Astrocyte (in vitro differentiated cells and primary cell): ENCODE results near the gene EIF2B5. TPM values are rescaled to one million over a fixed set of nuclear protein-coding genes. Genes with fewer than 3 reads are reported as not detected.
A peak's percentile ranks its signal among the peaks of the same experiment; 100 is the strongest.

ENCODE experiments used
- DNase-seq: peaks from one replicate; pipeline ENCODE4 v3.0.0-alpha.2; 2010; ENCODE audit warnings: low read depth
- FAIRE-seq: peaks from 2 replicates; lab custom pipeline; 2011; peaks lifted over from hg19 to GRCh38; lab: Jason Lieb, UNC
- H2AFZ ChIP-seq: 2 replicates; pipeline ENCODE4 v1.6.0; 2012; ENCODE audit warnings: low read depth, low read length, inconsistent platforms
- H3K27ac ChIP-seq: 2 replicates; pipeline ENCODE4 v1.5.1; 2011; ENCODE audit warnings: low read depth, low read length, inconsistent platforms
- H3K27me3 ChIP-seq: 2 replicates; pipeline ENCODE4 v1.6.0; 2011; ENCODE audit warnings: low read length, inconsistent platforms; ENCODE audit not compliant: insufficient read depth
- H3K36me3 ChIP-seq: 2 replicates; pipeline ENCODE4 v1.5.1; 2011; ENCODE audit warnings: low read length, inconsistent platforms; ENCODE audit not compliant: insufficient read depth
- H3K4me1 ChIP-seq: 2 replicates; pipeline ENCODE4 v1.5.1; 2011; ENCODE audit warnings: low read length, inconsistent platforms; ENCODE audit not compliant: insufficient read depth
- H3K4me2 ChIP-seq: 2 replicates; pipeline ENCODE4 v1.6.0; 2012; ENCODE audit warnings: low read length, inconsistent platforms
- H3K4me3 ChIP-seq: 2 replicates; pipeline ENCODE4 v1.5.1; 2011; ENCODE audit warnings: low read depth, mild to moderate bottlenecking, low read length, inconsistent platforms; ENCODE audit not compliant: insufficient read depth
- H3K79me2 ChIP-seq: 2 replicates; pipeline ENCODE4 v1.6.0; 2012; ENCODE audit warnings: mild to moderate bottlenecking, low read length, inconsistent platforms; ENCODE audit not compliant: insufficient read depth
- H3K9ac ChIP-seq: 2 replicates; pipeline ENCODE4 v1.6.0; 2012; ENCODE audit warnings: mild to moderate bottlenecking, low read length, inconsistent platforms
- H3K9me3 ChIP-seq: 2 replicates; pipeline ENCODE4 v1.5.1; 2012; ENCODE audit warnings: low read depth, mild to moderate bottlenecking, low read length, inconsistent platforms; ENCODE audit not compliant: insufficient read depth
- H4K20me1 ChIP-seq: 2 replicates; pipeline ENCODE4 v1.6.0; 2012; ENCODE audit warnings: low read length, inconsistent platforms; ENCODE audit not compliant: insufficient read depth
- H3K27ac Mint-ChIP-seq: one replicate; pipeline ENCODE4 v1.8.0; 2021; ENCODE audit warnings: mild to moderate bottlenecking, mixed read lengths; ENCODE audit not compliant: unreplicated experiment
- H3K27me3 Mint-ChIP-seq: one replicate; pipeline ENCODE4 v1.8.0; 2021; ENCODE audit warnings: low read depth, mixed read lengths; ENCODE audit not compliant: unreplicated experiment
- H3K36me3 Mint-ChIP-seq: one replicate; pipeline ENCODE4 v1.8.0; 2021; ENCODE audit warnings: low read depth, mixed read lengths; ENCODE audit not compliant: unreplicated experiment
- H3K4me1 Mint-ChIP-seq: one replicate; pipeline ENCODE4 v1.8.0; 2021; ENCODE audit warnings: low read depth, mixed read lengths; ENCODE audit not compliant: unreplicated experiment
- H3K4me3 Mint-ChIP-seq: one replicate; pipeline ENCODE4 v1.8.0; 2021; ENCODE audit warnings: mild to moderate bottlenecking, moderate library complexity, mixed read lengths; ENCODE audit not compliant: unreplicated experiment
- H3K9me3 Mint-ChIP-seq: one replicate; pipeline ENCODE4 v1.8.0; 2021; ENCODE audit warnings: mild to moderate bottlenecking, mixed read lengths; ENCODE audit not compliant: unreplicated experiment
- CTCF ChIP-seq: IDR thresholded peaks from 2 replicates; pipeline ENCODE4 v1.5.1; 2011; ENCODE audit warnings: low read depth, mild to moderate bottlenecking, inconsistent platforms, low read length, moderate library complexity; ENCODE audit not compliant: insufficient read depth
- EZH2 ChIP-seq: IDR thresholded peaks from 2 replicates; pipeline ENCODE4 v1.6.1; 2012; ENCODE audit warnings: mild to moderate bottlenecking, low read length, inconsistent platforms; ENCODE audit not compliant: insufficient read depth
- total RNA-seq: library from RNA; stranded (reverse); gene quantifications from 2 replicates; pipeline ENCODE4 v1.2.1, GENCODE V29; 2021

Gene EIF2B5
- total RNA-seq, 1 donor from 2014 or later, result 22.6 TPM

GRCh38 chr3:184167786-184168185 lies 32.6 kb downstream of the EIF2B5 start:
- Histone ChIP-seq H4K20me1 (peaks cover 70% of the 10 kb centered on the region), H3K27me3 (no peaks in the 10 kb centered on the region), H3K4me1 (peaks cover 38% of the 10 kb centered on the region), H3K9ac (peak overlapping the region; percentile 61), H3K4me2 (peak overlapping the region; percentile 59), H3K9me3 (no peaks in the 10 kb centered on the region), H3K36me3 (peaks cover 41% of the 10 kb centered on the region), H3K27ac (peak overlapping the region; percentile 90), H3K4me3 (no peak overlapping the region), H2AFZ (no peak overlapping the region), H3K79me2 (peaks cover 42% of the 10 kb centered on the region)
- Mint-ChIP-seq H3K36me3 (peaks cover 43% of the 10 kb centered on the region), H3K9me3 (no peaks in the 10 kb centered on the region), H3K27me3 (no peaks in the 10 kb centered on the region), H3K4me1 (peaks cover 30% of the 10 kb centered on the region), H3K27ac (no peak overlapping the region), H3K4me3 (no peak overlapping the region)
- DNase-seq (no peak), FAIRE-seq (no peak)
- TF ChIP-seq CTCF (no peak), EZH2 (no peak)

GRCh38 chr3:184168363-184169120 lies 33.4 kb downstream of the EIF2B5 start:
- peaks cover 38% of the 10 kb centered on the region for H3K36me3 ChIP-seq
- no peaks in the 10 kb centered on the region for H3K9me3 Mint-ChIP-seq
- peak overlapping the region; percentile 58 for H3K27ac Mint-ChIP-seq
- H3K4me3 Mint-ChIP-seq, result peak overlapping the region; percentile 54
- H2AFZ ChIP-seq, result no peak overlapping the region
- peaks cover 45% of the 10 kb centered on the region for H3K36me3 Mint-ChIP-seq
- peak; percentile 85 for DNase-seq
- peaks cover 35% of the 10 kb centered on the region for H3K4me1 Mint-ChIP-seq
- peak overlapping the region; percentile 59 for H3K4me2 ChIP-seq
- H3K27me3 Mint-ChIP-seq, result no peaks in the 10 kb centered on the region
- H4K20me1 ChIP-seq, result peaks cover 67% of the 10 kb centered on the region
- no peak for FAIRE-seq
- no peaks in the 10 kb centered on the region for H3K27me3 ChIP-seq
- peak overlapping the region; percentile 61 for H3K9ac ChIP-seq
- TF ChIP-seq CTCF, result no peak
- TF ChIP-seq EZH2, result no peak
- peaks cover 34% of the 10 kb centered on the region for H3K79me2 ChIP-seq
- H3K4me3 ChIP-seq, result no peak overlapping the region
- peaks cover 45% of the 10 kb centered on the region for H3K4me1 ChIP-seq
- H3K9me3 ChIP-seq, result no peaks in the 10 kb centered on the region
- H3K27ac ChIP-seq, result peak overlapping the region; percentile 90
